HG03457 (cell line): Measurements from ENCODE around the gene TMEM170B.

Experiments
- ATAC-seq: cut with Tn5 transposase; IDR thresholded peaks from one replicate; pipeline ENCODE4 v1.9.1; 2021; ENCODE audit warnings: moderate number of reproducible peaks; ENCODE audit not compliant: unreplicated experiment

TMEM170B gene

GRCh38 chr6:11537229-11538051, at the start of gene TMEM170B:
TMEM170B (plus strand) TSS chr6:11537749; CDS start chr6:11538278, 529 bp downstream.
- ATAC-seq, result peak; percentile 94

DNA sequence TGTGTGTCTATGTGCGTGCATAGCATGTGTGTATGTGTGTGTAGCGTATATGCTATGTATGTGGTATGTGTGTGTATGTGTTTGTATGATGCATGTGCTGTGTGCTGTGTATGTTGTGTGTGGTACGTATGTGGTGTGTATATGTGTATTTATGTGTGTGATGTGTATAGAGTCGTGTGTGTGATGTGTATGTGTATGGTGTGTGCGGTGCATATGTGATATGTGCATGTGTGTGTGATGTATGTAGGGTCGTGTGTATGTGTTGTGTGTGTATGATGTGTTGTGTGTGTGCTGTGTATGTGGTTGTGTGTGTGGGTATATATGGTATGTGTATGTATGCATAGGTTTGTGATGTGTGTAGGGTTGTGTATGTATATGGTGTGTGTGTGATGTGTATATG, 46.6 kb upstream of the TMEM170B start:
- ATAC-seq, result no peak

DNA sequence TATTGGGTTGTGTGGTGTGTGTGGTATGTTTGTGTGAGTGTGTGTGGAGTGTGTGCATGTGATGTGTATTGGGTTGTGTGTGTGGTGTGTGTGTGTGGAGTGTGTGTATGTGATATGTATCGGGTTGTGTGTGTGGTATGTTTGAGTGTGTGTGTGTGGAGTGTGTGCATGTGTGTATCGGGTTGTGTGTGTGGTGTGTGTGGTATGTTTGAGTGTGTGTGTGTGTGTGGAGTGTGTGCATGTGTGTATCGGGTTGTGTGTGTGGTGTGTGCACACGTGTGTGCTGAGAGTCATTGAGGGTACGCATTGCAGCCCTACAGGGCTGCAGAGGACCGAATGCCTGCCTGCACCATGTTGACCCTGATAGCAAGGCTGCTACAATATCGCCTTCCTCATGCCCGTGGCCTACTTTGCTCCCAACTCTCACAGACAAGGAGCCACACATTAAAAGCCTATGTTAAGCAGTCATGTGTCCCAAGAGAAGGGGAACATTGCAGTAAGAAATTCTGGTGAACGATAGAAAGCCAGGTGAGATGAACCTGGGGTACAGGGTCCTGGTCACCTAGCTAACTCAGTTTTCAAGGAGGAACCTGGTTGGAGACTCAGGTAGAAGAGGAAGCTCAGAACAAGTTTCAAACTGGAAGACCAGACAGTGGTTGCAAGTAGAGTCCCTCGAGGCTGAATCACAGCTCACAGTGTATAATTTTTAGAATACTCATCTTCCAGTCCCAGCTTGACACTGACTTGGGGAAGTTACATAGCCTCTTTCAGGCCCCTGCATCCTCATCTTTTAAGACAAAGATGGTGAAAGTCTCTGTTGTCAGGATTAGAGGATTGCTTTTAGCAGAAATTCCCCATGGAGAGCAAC, 45.7 kb upstream of the TMEM170B start:
- ATAC-seq, result no peak

GRCh38 chr6:11492464-11493290, 44.9 kb upstream of the TMEM170B start:
- no peak for ATAC-seq

DNA sequence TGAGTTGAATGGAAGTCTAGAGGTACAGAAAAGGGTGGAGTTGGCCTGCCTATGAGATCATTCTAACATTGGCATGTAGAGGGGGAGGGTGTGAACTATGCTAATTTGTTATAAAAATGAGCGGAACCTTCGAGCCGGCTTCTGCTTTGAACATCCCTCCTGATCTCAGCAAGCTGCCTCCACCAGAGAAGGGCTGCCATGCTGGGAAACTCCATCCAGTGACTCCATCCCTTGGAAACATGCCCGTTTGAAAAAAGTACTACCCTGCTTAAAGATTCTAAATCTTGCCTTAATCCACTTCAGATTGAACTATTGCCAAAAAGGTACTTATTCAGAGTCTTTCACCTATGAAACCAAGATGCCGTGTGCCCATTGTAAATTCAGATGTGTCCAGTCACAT, 43.6 kb upstream of the TMEM170B start:
- ATAC-seq, result no peak

DNA sequence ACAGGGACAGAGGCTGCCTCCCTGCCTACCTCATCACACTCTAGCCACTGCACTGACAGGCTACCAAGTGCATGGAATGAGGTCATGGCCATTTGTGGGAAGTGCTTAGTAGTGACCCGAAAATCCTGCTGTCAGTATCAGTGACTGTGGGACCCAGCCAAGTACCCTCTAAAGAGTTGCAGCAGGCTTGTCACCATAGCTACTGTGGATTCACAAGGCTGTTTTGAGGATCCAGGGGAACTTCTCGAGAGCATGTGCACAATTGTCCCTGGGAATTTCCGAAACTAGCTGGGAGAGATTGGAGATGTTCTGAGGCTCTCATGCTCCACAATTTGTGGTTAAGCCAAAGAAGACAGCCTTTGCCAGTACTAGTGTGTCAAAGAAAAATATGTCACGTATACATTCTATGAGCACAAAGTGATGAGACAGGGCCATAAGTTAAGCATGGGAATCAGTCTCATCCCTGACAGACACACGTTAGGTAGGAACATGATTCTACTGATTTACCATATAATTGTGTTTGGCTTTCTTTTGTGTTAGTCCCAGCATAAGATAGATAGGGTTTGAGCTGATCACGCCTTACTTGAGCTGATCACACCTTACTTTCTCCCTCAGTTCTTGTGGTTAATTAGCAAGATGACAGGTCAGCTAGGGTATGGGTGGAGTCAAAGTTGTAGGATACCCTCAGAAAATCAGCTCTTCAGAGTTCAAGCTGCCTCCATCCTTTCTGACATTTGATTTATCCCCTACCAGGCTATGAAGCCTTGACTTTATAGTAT, 42.6 kb upstream of the TMEM170B start:
- no peak for ATAC-seq

DNA sequence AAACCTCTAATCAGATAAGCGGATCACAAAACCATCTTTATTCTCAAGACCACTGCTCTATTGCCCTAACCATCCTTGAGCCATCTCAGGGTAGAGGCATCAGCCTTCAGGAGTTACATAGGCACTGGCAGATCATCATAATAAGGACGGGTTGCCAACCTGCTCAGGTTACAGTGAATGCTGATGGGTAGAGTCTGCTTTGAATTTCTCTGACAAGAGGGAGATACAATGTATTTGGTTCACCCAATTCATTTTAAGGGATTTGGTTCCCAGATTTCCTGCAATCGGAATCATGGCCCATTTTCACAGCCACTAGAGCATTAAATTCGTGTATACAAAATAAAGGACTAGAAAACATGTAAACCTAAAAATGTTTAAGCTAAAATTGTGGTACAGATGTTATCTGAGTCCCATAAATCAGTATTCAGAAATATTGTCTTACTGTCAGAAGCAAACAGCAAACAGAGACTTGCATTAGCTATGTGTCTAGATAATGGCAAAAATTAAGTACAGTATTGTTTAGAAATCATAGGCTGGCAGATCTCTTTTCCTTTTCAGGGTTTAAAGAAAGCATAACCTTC, 41.9 kb upstream of the TMEM170B start:
- ATAC-seq, result no peak

GRCh38 chr6:11496152-11497060, 41.1 kb upstream of the TMEM170B start:
- peak; percentile 45 for ATAC-seq

GRCh38 chr6:11497107-11497506, 40.4 kb upstream of the TMEM170B start:
- ATAC-seq, result no peak

GRCh38 chr6:11497881-11498280, 39.7 kb upstream of the TMEM170B start:
- ATAC-seq, result no peak

DNA sequence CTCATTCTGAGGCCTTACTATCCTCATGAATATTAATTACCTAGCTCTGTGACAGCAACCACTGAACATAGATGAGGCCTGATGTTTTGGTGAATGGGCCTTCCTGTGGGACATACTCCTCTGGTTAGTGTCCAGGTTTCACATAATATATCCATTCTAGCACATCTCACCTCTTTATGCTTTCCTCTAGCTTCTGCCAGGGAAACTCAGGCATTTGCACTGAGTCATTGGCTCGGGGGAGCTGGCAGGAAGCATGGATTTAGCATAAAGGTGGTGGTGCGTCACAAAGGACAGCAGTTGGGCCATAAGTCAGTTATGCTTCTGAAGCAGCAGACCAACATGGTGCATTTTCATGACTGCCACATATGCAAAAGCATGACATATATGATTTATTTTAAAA, 37.5 kb upstream of the TMEM170B start:
- no peak for ATAC-seq

DNA sequence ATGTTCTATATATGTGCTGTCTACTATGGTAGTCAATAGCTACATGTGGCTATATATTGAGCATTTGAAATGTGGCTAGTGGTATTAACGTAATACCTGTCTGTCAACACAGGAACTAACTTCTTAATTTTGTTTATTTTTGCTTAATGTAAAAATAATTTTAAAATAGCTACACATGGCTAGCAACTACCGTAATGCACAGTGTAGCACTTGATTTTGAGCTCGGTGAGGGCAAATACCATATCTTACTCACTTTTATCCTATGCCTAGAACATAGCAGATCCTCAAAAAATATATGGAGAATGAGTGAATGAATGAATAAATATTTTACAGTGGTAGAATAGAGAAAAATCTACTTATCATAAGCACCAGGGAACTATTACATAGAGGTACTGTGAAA, 28.1 kb upstream of the TMEM170B start:
- no peak for ATAC-seq

DNA sequence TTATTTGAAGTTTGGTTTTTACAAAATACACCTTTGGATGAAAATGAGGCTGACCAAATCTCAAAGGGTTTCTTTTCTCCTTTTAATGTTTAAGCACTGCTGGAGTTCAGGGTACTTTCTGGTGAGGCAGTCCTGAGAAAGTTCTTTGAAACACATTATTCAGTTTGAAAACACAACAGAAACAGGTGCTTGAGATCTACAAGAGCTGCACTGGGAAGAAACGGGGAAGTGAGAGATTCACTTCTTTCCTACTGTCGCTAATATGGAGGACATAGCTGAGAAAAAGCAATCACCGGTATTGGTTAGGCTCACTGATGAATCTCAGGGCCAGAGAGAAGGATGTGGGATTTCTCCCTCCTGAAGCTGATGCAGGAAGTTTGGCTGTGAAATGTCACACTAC, 22.9 kb upstream of the TMEM170B start:
- ATAC-seq, result peak; percentile 74

DNA sequence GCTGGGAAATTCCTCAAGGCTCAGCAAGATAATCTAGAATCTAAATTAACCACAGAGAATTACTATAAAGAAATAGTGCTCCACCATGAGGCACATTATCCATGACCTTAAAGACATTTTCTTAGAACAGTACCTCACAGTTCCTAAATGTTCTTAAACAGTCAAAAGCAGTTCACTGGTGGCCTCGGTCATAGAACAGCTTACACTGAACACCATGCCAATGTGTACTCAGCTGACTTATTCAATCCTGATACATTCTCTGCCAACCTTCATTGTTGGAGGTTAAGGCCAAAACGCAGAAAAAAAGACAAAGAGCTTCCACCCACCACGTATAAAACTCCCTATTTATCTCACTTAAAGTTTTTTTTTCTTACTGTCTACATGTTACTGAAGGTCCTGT, 21.8 kb upstream of the TMEM170B start:
- ATAC-seq, result no peak

DNA sequence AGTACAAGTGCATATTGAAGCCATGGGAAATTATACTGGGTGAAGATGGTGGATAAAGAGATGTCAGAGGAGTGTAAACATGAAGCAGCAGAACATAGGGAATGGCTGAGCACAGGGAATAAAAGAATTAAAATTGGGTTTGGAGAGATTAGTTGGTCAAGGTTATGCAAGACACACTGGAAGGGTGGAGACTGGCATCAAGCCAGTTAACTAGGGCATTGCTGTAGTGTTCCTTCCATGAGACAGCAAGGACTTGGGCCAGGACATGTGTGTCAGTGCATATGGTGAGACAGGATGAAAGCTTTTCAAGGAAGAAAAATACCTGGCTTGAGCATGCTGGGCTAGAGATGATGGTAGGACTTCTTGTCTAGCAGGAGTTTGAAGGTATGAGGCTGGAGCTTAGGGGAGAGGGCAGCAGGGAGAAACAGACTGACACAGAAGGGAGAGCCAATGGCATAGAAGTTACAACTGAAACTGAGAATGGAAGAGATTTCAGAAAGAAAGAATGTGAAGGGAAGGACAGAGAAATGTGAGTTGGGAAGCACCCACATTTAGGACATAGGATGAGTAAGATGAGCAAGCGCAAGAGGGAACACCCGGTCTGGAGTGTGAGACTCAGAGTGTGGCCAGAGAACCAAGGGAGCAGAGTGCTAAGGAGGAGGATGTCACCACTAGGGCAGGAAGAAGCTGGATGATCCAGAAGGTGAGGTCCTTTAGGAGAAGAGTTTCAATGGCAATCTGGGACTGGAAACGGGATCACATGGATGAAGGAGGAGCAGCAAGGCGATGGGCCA, 14.5 kb upstream of the TMEM170B start:
- ATAC-seq, result no peak

GRCh38 chr6:11525468-11526155, 11.9 kb upstream of the TMEM170B start:
- no peak for ATAC-seq

DNA sequence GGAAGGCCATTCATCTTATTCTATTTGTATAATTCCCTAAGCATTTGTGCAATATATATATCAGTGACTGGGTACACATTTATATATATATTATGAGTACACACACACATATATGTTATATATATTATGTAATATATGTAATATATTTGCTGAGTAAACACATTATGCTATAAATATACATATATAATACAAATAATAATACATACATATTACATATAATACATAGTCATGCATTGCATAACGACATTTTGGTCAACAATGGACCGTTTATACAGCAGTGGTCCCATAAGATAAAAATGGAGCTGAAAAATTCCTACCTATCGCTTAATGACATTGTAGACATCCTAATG, 11.4 kb upstream of the TMEM170B start:
- ATAC-seq, result no peak
